GM12878 (cell line): ENCODE results near the gene OR9Q1. TPM values are rescaled to one million over a fixed set of nuclear protein-coding genes. Genes with fewer than 3 reads are reported as not detected.

Source experiments
- ATAC-seq: fragments of 200-7000 bp; cut with Tn5 transposase; 3 replicates; pipeline ENCODE4 v1.9.1; 2020; ENCODE audit warnings: mild to moderate bottlenecking, moderate library complexity
- BruUV-seq: library from RNA; stranded (reverse); fragments of 400-500 nt; replicated peaks from 2 replicates; lab custom pipeline; 2021; lab: Mats Ljungman, UMichigan
- CTCF ChIA-PET: fragments of 300-600 bp; sonication (Branson Sonifier 250); formaldehyde crosslinking; extraction: SDS; loops from one replicate; lab custom pipeline; 2021; ENCODE audit warnings: inconsistent platforms; lab: Yijun Ruan, JAX
- POLR2A ChIA-PET: fragments of 350-600 bp; formaldehyde crosslinking; extraction: SDS; loops from one replicate; lab custom pipeline; 2021; ENCODE audit warnings: inconsistent platforms; lab: Charles Lee
- RAD21 ChIA-PET: fragments of 300-600 bp; sonication (Branson Sonifier 250); formaldehyde crosslinking; loops from one replicate; lab custom pipeline; 2023; ENCODE audit warnings: antibody characterized with exemption; ENCODE audit not compliant: unreplicated experiment; lab: Charles Lee
- SMC1A ChIA-PET: fragments of 300-600 bp; sonication (Branson Sonifier 250); formaldehyde crosslinking; loops from one replicate; lab custom pipeline; 2023; ENCODE audit not compliant: unreplicated experiment, uncharacterized antibody; lab: Charles Lee
- DNase-seq: peaks from one replicate; pipeline ENCODE4 v3.0.0-alpha.2; 2011; ENCODE audit warnings: low read depth, low spot score
- FAIRE-seq: peaks from 3 replicates; lab custom pipeline; 2011; peaks lifted over from hg19 to GRCh38; lab: Jason Lieb, UNC
- H2AFZ ChIP-seq: 2 replicates; pipeline ENCODE4 v1.6.0; 2011; ENCODE audit warnings: low read depth, low read length, control low read depth; ENCODE audit not compliant: control insufficient read depth
- H3K27ac ChIP-seq: 2 replicates; pipeline ENCODE4 v1.5.1; 2011; ENCODE audit warnings: control low read depth; ENCODE audit not compliant: control insufficient read depth, insufficient read depth
- H3K27me3 ChIP-seq, 2 experiments: replicated peaks in 1 of 2; 2 replicates each; pipeline versions ENCODE4 v1.6.0 to v1.6.1; 2011; ENCODE audit warnings: low read length in 1 of 2; ENCODE audit not compliant: control insufficient read depth in 2 of 2, insufficient read depth in 2 of 2
- H3K36me3 ChIP-seq, 2 experiments: 2 replicates each; pipeline ENCODE4 v1.5.1; 2011; ENCODE audit warnings: low read length in 1 of 2; ENCODE audit not compliant: control insufficient read depth in 2 of 2, insufficient read depth in 2 of 2
- H3K4me1 ChIP-seq: 2 replicates; pipeline ENCODE4 v1.6.1; 2011; ENCODE audit warnings: mild to moderate bottlenecking, low read length, moderate library complexity, mixed read lengths; ENCODE audit not compliant: control insufficient read depth, insufficient read depth
- H3K4me2 ChIP-seq: 2 replicates; pipeline ENCODE4 v1.6.0; 2011; ENCODE audit warnings: control low read depth; ENCODE audit not compliant: control insufficient read depth, insufficient read depth
- H3K4me3 ChIP-seq: fragments of 200-600 bp; sonication (generic); 2 replicates; pipeline ENCODE4 v1.5.1; 2016
- H3K79me2 ChIP-seq: 2 replicates; pipeline ENCODE4 v1.6.0; 2011; ENCODE audit warnings: low read length; ENCODE audit not compliant: control insufficient read depth, insufficient read depth
- H3K9ac ChIP-seq: 2 replicates; pipeline ENCODE4 v1.8.0; 2011; ENCODE audit warnings: low read length, control low read depth, mixed read lengths; ENCODE audit not compliant: control insufficient read depth, insufficient read depth
- H3K9me3 ChIP-seq: replicated peaks from 3 replicates; pipeline ENCODE4 v1.5.1; 2011; ENCODE audit warnings: mild to moderate bottlenecking, low read length; ENCODE audit not compliant: control insufficient read depth, insufficient read depth
- H4K20me1 ChIP-seq: 2 replicates; pipeline ENCODE4 v1.6.0; 2011; ENCODE audit not compliant: control insufficient read depth, insufficient read depth
- ATF2 ChIP-seq: IDR thresholded peaks from 2 replicates; pipeline ENCODE4 v1.6.1; 2012; ENCODE audit warnings: low read length, inconsistent platforms
- BACH1 ChIP-seq: fragments of 450-650 bp; IDR thresholded peaks from 2 replicates; pipeline ENCODE4 v1.6.1; 2017; ENCODE audit warnings: mild to moderate bottlenecking, borderline replicate concordance
- ESRRA ChIP-seq: IDR thresholded peaks from 2 replicates; pipeline ENCODE4 v1.6.1; 2012; ENCODE audit warnings: mild to moderate bottlenecking, low read length, improper control_type of control experiment
- HCFC1 ChIP-seq: fragments of 150-350 bp; IDR thresholded peaks from 2 replicates; pipeline ENCODE4 v1.6.1; 2014; ENCODE audit warnings: low read length
- HSF1 ChIP-seq: fragments of 150-350 bp; IDR thresholded peaks from 2 replicates; pipeline ENCODE4 v1.6.1; 2014; ENCODE audit warnings: mild to moderate bottlenecking, low read depth, low read length
- IKZF1 ChIP-seq: fragments of 450-650 bp; conservative IDR thresholded peaks from 2 replicates; pipeline ENCODE4 v1.6.1; 2017; ENCODE audit warnings: antibody characterized with exemption, mild to moderate bottlenecking
- LARP7 ChIP-seq: fragments of 450-650 bp; IDR thresholded peaks from 2 replicates; pipeline ENCODE4 v1.6.1; 2017; ENCODE audit warnings: mild to moderate bottlenecking
- MXI1 ChIP-seq: fragments of 150-350 bp; IDR thresholded peaks from 2 replicates; pipeline ENCODE4 v1.6.1; 2011; ENCODE audit warnings: low read depth, mild to moderate bottlenecking, inconsistent platforms, low read length, improper control_type of control experiment
- NBN ChIP-seq: fragments of 450-650 bp; IDR thresholded peaks from 2 replicates; pipeline ENCODE4 v1.6.1; 2016
- NFYA ChIP-seq: IDR thresholded peaks from 2 replicates; pipeline ENCODE4 v1.6.1; 2011; ENCODE audit warnings: low read depth, mild to moderate bottlenecking, low read length, improper control_type of control experiment, borderline replicate concordance
- PBX3 ChIP-seq: IDR thresholded peaks from 2 replicates; pipeline ENCODE4 v1.6.1; 2011; ENCODE audit warnings: mild to moderate bottlenecking, low read depth, low read length, moderate library complexity; ENCODE audit not compliant: insufficient replicate concordance
- SMARCA5 ChIP-seq: fragments of 450-650 bp; IDR thresholded peaks from 2 replicates; pipeline ENCODE4 v1.6.1; 2017; ENCODE audit warnings: mild to moderate bottlenecking
- TBL1XR1 ChIP-seq: IDR thresholded peaks from 2 replicates; pipeline ENCODE4 v1.6.1; 2012; ENCODE audit warnings: low read depth, low read length, improper control_type of control experiment
- ZNF207 ChIP-seq: fragments of 450-650 bp; IDR thresholded peaks from 2 replicates; pipeline ENCODE4 v1.6.1; 2014; ENCODE audit warnings: antibody characterized with exemption, mild to moderate bottlenecking, borderline replicate concordance
- ZNF384 ChIP-seq: IDR thresholded peaks from 2 replicates; pipeline ENCODE4 v1.6.1; 2012; ENCODE audit warnings: low read depth, mild to moderate bottlenecking, low read length, improper control_type of control experiment, borderline replicate concordance
- ZNF687 ChIP-seq: fragments of 450-650 bp; IDR thresholded peaks from 2 replicates; pipeline ENCODE4 v1.6.1; 2017; ENCODE audit warnings: mild to moderate bottlenecking, moderate library complexity
- ZZZ3 ChIP-seq: IDR thresholded peaks from 2 replicates; pipeline ENCODE4 v1.6.1; 2011; ENCODE audit warnings: low read depth; ENCODE audit not compliant: control insufficient read depth, insufficient read length
- WGBS: methylation state at CpG from one replicate; pipeline ENCODE4 v1.1.6; 2016; ENCODE audit warnings: low lambda C conversion rate; ENCODE audit not compliant: insufficient replicate concordance, insufficient coverage; ENCODE audit errors: missing lambda C conversion rate; 5-methylcytosine and 5-hydroxymethylcytosine counted together
- in situ Hi-C: fragments of 300-500 bp; cut with MboI; formaldehyde crosslinking; loops from 9 replicates; pipeline ENCODE4 v1.14.3; 2018; ENCODE audit warnings: mixed read lengths
- intact Hi-C: fragments of 100-400 bp; cut with micrococcal nuclease; formaldehyde crosslinking; loops from one replicate; pipeline ENCODE4 v1.14.2; 2022; ENCODE audit not compliant: unreplicated experiment
- polyA plus RNA-seq, 11 experiments: library from polyadenylated mRNA; depleted of rRNA in 4 of 11; unstranded in 6 of 11; stranded (reverse) in 5 of 11; fragments of >200 nt; fragmentation: Nextera tagmentation in 4 of 11; fragmentation: Illumina TruSeq in 1 of 11; extraction: Ambion mirVana in 4 of 11; extraction: Trizol in 1 of 11; gene quantifications; 1 replicate in 1 of 11; 2 replicates in 10 of 11; pipeline versions ENCODE4 v1.2.1 to v1.2.3, GENCODE V29; 2011 to 2016; ENCODE audit warnings: inconsistent platforms in 2 of 11, missing spikeins in 2 of 11, low read depth in 1 of 11
- total RNA-seq, 4 experiments: library from RNA; depleted of rRNA in 3 of 4; stranded (reverse); fragments of >200 nt in 3 of 4; fragmentation: Illumina TruSeq in 1 of 4; extraction: Trizol in 1 of 4; gene quantifications; 2 replicates each; pipeline versions ENCODE4 v1.2.1 to v1.2.3, GENCODE V29; 2013 to 2021

OR9Q1 gene
- total and polyA plus RNA-seq, 10 of the 15 experiments (the other 5 are each of a cell fraction or from before 2014, with no cell fraction given) = not detected

- Histone ChIP-seq H2AFZ (no peak overlapping the region), H3K4me3 (no peak overlapping the region), H3K79me2 (no peaks in the 10 kb centered on the region), H3K4me2 (no peak overlapping the region), H3K4me1 (no peaks in the 10 kb centered on the region), H3K9me3 (no peaks in the 10 kb centered on the region), H3K27me3 (peaks cover 0 to 2% of the 10 kb centered on the region in 2 experiments; a peak in 2 of 4 replicates), H3K9ac (no peak overlapping the region), H3K36me3 (no peaks in the 10 kb centered on the region), H4K20me1 (no peaks in the 10 kb centered on the region), H3K27ac (no peak overlapping the region)
- ChIA-PET RAD21 (no interaction called here), CTCF (no interaction called here), POLR2A (no interaction called here), SMC1A (interaction anchor here (0.6 kb wide), 1 partner anchor 309 kb away, joined by 3 read pairs; no protein-coding TSS in a partner anchor)
- WGBS = 8% methylated on average over 6 of the region's 6 CpGs
- no TSS peak for BruUV-seq
- FAIRE-seq (no peak), DNase-seq (no peak), ATAC-seq (no peak)
- intact Hi-C loops (no loop called here), in situ Hi-C loops (no loop called here)
- TF ChIP-seq BACH1 (no peak), HCFC1 (no peak), PBX3 (no peak), ZZZ3 (no peak), IKZF1 (no peak), ATF2 (no peak), ZNF384 (no peak), TBL1XR1 (no peak), LARP7 (no peak), HSF1 (no peak), MXI1 (no peak), ZNF687 (no peak), ESRRA (no peak), NBN (no peak), NFYA (no peak), SMARCA5 (no peak), ZNF207 (no peak)
Observed at GRCh38 chr11:58060939-58061672, 37.4 kb downstream of the OR9Q1 start.
